Small intestine (tissue), 7 donors: ENCODE results near the gene PCDHGA6. TPM values are rescaled to one million over a fixed set of nuclear protein-coding genes. Genes with fewer than 3 reads are reported as not detected.
A peak's percentile ranks its signal among the peaks of the same experiment; 100 is the strongest.
"Not testable (repeated sequence)": the region's sequence is repeated elsewhere in the genome, so short reads cannot be mapped to it uniquely, and the experiment has no call there.

Experiments
- DNase-seq, 2 donors: peaks; one replicate each; pipeline versions ENCODE4 v3.0.0 to v3.0.0-alpha.2; 2013
- FAIRE-seq: peaks from 2 replicates; lab custom pipeline; 2012; peaks lifted over from hg19 to GRCh38; lab: Jason Lieb, UNC
- H3K27ac ChIP-seq, 3 donors: one replicate each; pipeline ENCODE4 v1.5.1; 2013; ENCODE audit warnings: low read length in 2 of 3, mild to moderate bottlenecking in 2 of 3, control low read depth in 1 of 3, inconsistent platforms in 1 of 3, low read depth in 1 of 3, moderate library complexity in 1 of 3
- H3K27me3 ChIP-seq, 3 donors: one replicate each; pipeline ENCODE4 v1.6.1; 2013; ENCODE audit warnings: low read length in 3 of 3, inconsistent platforms in 1 of 3; ENCODE audit not compliant: control insufficient read depth in 3 of 3, insufficient read depth in 3 of 3
- H3K36me3 ChIP-seq, 3 donors: one replicate each; pipeline ENCODE4 v1.6.1; 2013; ENCODE audit warnings: low read length in 3 of 3, inconsistent platforms in 1 of 3, low read depth in 1 of 3, mild to moderate bottlenecking in 1 of 3, moderate library complexity in 1 of 3; ENCODE audit not compliant: control insufficient read depth in 3 of 3, insufficient read depth in 2 of 3
- H3K4me1 ChIP-seq, 3 donors: one replicate each; pipeline ENCODE4 v1.6.1; 2013; ENCODE audit warnings: low read length in 2 of 3, inconsistent platforms in 1 of 3, low read depth in 1 of 3, mild to moderate bottlenecking in 1 of 3, moderate library complexity in 1 of 3; ENCODE audit not compliant: control insufficient read depth in 3 of 3, insufficient read depth in 2 of 3
- H3K4me3 ChIP-seq, 3 donors: one replicate each; pipeline ENCODE4 v1.5.1; 2013; ENCODE audit warnings: low read length in 3 of 3, control low read depth in 1 of 3, inconsistent platforms in 1 of 3, low read depth in 1 of 3, mild to moderate bottlenecking in 1 of 3, moderate library complexity in 1 of 3
- H3K9me3 ChIP-seq, 2 donors: one replicate each; pipeline ENCODE4 v1.6.1; 2013; ENCODE audit warnings: low read depth in 1 of 2, low read length in 1 of 2; ENCODE audit not compliant: control insufficient read depth in 2 of 2, insufficient read depth in 1 of 2
- WGBS, 3 donors: extraction: QIAGEN DNeasy Blood & Tissue Kit; methylation state at CpG; one replicate each; pipeline ENCODE4 v1.1.7; 2013; 5-methylcytosine and 5-hydroxymethylcytosine counted together
- polyA plus RNA-seq, 4 donors: library from polyadenylated mRNA; stranded (reverse) in 3 of 4; unstranded in 1 of 4; fragments of 200-250 nt in 3 of 4; fragments of 120-200 nt in 1 of 4; gene quantifications; one replicate each; pipeline versions ENCODE4 v1.2.1 to v1.2.3, GENCODE V29; 2013
- donor health status: healthy with polysubstance abuse.
- donor health status: control.
- donor health status: control.
- donor health status: Bipolar disorder and iron deficiency.
- donor health status: healthy.

PCDHGA6 gene
- polyA plus RNA-seq, 4 donors, result 0.72 to 1.0 TPM; not detected in 2

DNA sequence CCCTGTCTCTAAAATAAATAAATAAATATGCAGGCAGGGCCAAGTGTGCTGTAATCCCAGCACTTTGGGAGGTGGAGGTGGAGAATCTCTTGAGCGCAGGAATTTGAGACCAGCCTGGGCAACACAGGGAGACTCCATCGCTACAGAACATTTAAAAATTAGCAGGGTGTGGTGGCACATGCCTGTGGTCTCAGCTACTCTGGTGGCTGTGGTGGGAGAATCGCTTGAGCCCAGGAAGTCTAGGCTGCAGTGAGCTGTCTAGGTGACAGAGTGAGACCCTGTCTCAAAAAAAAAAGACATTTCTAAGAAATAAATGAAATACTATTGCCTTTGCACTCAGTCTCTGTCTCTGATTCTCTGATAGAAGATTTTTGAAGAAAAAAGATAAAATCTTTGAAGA lies 37.9 kb downstream of the PCDHGA6 start:
- FAIRE-seq (no peak), DNase-seq (no peak)
- H3K9me3 ChIP-seq, result peaks cover 3 to 66% of the 10 kb centered on the region in 2 donors
- H3K27ac ChIP-seq, result no peak overlapping the region
- no peak overlapping the region for H3K4me3 ChIP-seq
- no peaks in the 10 kb centered on the region for H3K36me3 ChIP-seq
- H3K4me1 ChIP-seq, result no peaks in the 10 kb centered on the region
- H3K27me3 ChIP-seq, result peaks cover 0 to 60% (median 27%) of the 10 kb centered on the region in 3 donors
- WGBS, 3 donors, result 45 to 61% (median 52%) methylated on average over 3 of the region's 3 CpGs

- Histone ChIP-seq H3K4me1 (no peaks in the 10 kb centered on the region), H3K9me3 (peaks cover 3 to 70% of the 10 kb centered on the region in 2 donors), H3K4me3 (peak within 1 kb of the TSS; percentile 34 to 48 (median 41)), H3K27me3 (peaks cover 0 to 58% (median 24%) of the 10 kb centered on the region in 3 donors), H3K27ac (no peak within 1 kb of the TSS), H3K36me3 (no peaks in the 10 kb centered on the region)
- WGBS, 3 donors, result 11 to 16% (median 15%) methylated on average over 31 of the region's 31 CpGs
- FAIRE-seq, result no peak
- DNase-seq, result peak; percentile 61 to 71
These were observed 39.3 kb downstream of the PCDHGA6 start, which contains the start of gene PCDHGA10 for GRCh38 chr5:141412854-141413539. Gene PCDHGA10, plus strand, starts transcription at chr5:141412987. Its CDS starts 189 bp downstream, at chr5:141413176.

GRCh38 chr5:141413540-141414069 lies 39.9 kb downstream of the PCDHGA6 start:
- Histone ChIP-seq H3K4me3 (peak overlapping the region in 2 of 3 donors; percentile 34 to 48), H3K4me1 (no peaks in the 10 kb centered on the region), H3K27ac (no peak overlapping the region), H3K27me3 (peaks cover 0 to 57% (median 25%) of the 10 kb centered on the region in 3 donors), H3K9me3 (peaks cover 5 to 70% of the 10 kb centered on the region in 2 donors), H3K36me3 (no peaks in the 10 kb centered on the region)
- 15 to 23% (median 17%) methylated on average over 24 to 25 of the region's 25 CpGs for WGBS, 3 donors
- no peak for FAIRE-seq
- DNase-seq, result peak; percentile 41 to 44

DNA sequence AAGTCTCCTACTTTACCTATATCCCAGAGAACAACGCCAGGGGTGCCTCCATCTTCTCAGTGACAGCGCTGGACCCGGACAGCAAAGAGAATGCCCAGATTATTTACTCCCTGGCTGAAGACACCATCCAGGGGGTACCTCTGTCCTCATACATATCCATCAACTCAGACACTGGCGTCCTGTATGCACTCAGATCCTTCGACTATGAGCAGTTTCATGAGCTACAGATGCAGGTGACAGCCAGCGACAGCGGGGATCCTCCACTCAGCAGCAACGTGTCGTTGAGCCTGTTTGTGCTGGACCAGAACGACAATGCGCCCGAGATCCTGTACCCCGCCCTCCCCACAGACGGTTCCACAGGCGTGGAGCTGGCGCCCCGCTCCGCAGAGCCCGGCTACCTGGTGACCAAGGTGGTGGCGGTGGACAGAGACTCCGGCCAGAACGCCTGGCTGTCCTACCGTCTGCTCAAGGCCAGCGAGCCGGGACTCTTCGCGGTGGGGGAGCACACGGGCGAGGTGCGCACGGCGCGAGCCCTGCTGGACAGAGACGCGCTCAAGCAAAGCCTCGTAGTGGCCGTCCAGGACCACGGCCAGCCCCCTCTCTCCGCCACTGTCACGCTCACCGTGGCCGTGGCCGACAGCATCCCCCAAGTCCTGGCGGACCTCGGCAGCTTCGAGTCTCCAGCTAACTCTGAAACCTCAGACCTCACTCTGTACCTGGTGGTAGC lies 41.0 kb downstream of the PCDHGA6 start:
- not testable (repeated sequence) for H3K4me1 ChIP-seq, H3K4me3 ChIP-seq, DNase-seq, H3K27ac ChIP-seq, H3K36me3 ChIP-seq, FAIRE-seq
- H3K9me3 ChIP-seq, result peaks cover 10 to 70% of the 10 kb centered on the region in 2 donors
- peaks cover 0 to 56% (median 27%) of the 10 kb centered on the region in 3 donors for H3K27me3 ChIP-seq
- 33 to 57% (median 50%) methylated on average over 38 to 46 of the region's 46 CpGs for WGBS, 3 donors

DNA sequence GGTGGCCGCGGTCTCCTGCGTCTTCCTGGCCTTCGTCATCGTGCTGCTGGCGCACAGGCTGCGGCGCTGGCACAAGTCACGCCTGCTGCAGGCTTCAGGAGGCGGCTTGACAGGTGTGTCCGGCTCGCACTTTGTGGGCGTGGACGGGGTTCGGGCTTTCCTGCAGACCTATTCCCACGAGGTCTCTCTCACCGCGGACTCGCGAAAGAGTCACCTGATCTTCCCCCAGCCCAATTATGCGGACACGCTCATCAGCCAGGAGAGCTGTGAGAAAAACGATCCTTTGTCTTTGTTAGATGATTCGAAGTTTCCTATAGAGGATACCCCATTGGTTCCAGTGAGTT lies 41.6 kb downstream of the PCDHGA6 start:
- FAIRE-seq, H3K4me3 ChIP-seq, H3K4me1 ChIP-seq, H3K27ac ChIP-seq, DNase-seq, H3K36me3 ChIP-seq: not testable (repeated sequence)
- Histone ChIP-seq H3K9me3 (peaks cover 8 to 69% of the 10 kb centered on the region in 2 donors), H3K27me3 (peaks cover 0 to 54% (median 23%) of the 10 kb centered on the region in 3 donors)
- 20 to 48% (median 48%) methylated on average over 24 of the region's 24 CpGs for WGBS, 3 donors

DNA sequence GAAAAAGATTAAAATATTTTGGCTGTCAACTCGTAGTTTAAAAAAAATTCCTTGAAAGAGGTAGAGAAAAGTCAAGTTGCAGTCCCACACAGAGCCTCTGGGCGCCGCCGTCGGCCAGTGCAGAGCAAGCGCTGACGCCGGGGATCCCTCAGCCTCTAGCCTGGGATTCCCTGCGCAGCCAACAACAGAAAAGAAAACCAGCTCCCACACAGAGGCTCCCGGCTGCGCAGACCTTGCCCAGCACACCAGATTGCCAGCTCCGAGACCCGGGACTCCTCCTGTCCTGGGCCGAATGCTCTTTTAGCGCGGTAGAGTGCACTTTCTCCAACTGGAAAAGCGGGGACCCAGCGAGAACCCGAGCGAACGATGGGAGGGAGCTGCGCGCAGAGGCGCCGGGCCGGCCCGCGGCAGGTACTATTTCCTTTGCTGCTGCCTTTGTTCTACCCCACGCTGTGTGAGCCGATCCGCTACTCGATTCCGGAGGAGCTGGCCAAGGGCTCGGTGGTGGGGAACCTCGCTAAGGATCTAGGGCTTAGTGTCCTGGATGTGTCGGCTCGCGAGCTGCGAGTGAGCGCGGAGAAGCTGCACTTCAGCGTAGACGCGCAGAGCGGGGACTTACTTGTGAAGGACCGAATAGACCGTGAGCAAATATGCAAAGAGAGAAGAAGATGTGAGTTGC lies 43.9 kb downstream of the PCDHGA6 start, which contains the start of gene PCDHGB7:
PCDHGB7 (plus strand) TSS at position 184 of the 679 bp plus-strand sequence; CDS start at position 367, 183 bp downstream.
- not testable (repeated sequence) for H3K36me3 ChIP-seq, H3K4me1 ChIP-seq, H3K27ac ChIP-seq, FAIRE-seq
- peaks cover 19 to 74% of the 10 kb centered on the region in 2 donors for H3K9me3 ChIP-seq
- H3K27me3 ChIP-seq, result peaks cover 0 to 66% (median 31%) of the 10 kb centered on the region in 3 donors
- H3K4me3 ChIP-seq, result peak within 1 kb of the TSS in 1 of 3 donors; percentile 37
- WGBS, 3 donors, result 8 to 36% (median 27%) methylated on average over 33 to 47 of the region's 47 CpGs
- peak; percentile 23 to 68 for DNase-seq

GRCh38 chr5:141419074-141419880 lies 45.6 kb downstream of the PCDHGA6 start:
- FAIRE-seq (no peak), DNase-seq (no peak)
- 33 to 63% (median 57%) methylated on average over 73 to 74 of the region's 74 CpGs for WGBS, 3 donors
- Histone ChIP-seq H3K27ac (no peak overlapping the region), H3K27me3 (peaks cover 0 to 59% (median 30%) of the 10 kb centered on the region in 3 donors), H3K4me1 (no peaks in the 10 kb centered on the region), H3K9me3 (peaks cover 22 to 68% of the 10 kb centered on the region in 2 donors), H3K4me3 (no peak overlapping the region), H3K36me3 (no peaks in the 10 kb centered on the region)
